Skin of body (tissue), 2 donors: ENCODE results near the gene FBXL17. TPM values are rescaled to one million over a fixed set of nuclear protein-coding genes. Genes with fewer than 3 reads are reported as not detected.
A peak's percentile ranks its signal among the peaks of the same experiment; 100 is the strongest.
"Not testable (repeated sequence)": the region's sequence is repeated elsewhere in the genome, so short reads cannot be mapped to it uniquely, and the experiment has no call there.

ENCODE experiments used
- DNase-seq: peaks from one replicate; lab custom pipeline; 2025; lab: John Stamatoyannopoulos, UW
- total RNA-seq: library from RNA; depleted of rRNA; stranded (reverse); fragments of >200 nt; gene quantifications from one replicate; pipeline ENCODE4 v1.2.3, GENCODE V29; 2014

Gene FBXL17
- total RNA-seq, 1 donor from 2014 or later, result 17.5 TPM

DNA sequence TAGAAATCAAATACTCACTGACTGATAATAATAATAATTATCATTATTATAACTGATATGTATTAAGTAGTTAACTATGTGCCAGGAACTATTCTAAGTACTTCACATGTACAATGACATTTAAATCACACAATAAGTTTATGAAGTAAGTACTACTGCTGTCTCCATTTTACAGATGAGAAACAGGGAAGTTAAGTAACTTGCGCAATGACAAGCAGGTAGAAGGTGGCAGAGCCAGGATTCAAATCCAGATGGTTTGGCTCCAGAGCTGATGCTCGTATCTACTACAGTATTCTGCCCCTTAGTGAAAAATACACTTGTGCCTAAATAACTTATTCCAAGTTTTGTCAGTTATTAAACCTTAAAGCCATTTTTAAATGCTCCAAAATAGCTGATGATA lies 217.3 kb downstream of the FBXL17 start:
- DNase-seq, result no peak

DNA sequence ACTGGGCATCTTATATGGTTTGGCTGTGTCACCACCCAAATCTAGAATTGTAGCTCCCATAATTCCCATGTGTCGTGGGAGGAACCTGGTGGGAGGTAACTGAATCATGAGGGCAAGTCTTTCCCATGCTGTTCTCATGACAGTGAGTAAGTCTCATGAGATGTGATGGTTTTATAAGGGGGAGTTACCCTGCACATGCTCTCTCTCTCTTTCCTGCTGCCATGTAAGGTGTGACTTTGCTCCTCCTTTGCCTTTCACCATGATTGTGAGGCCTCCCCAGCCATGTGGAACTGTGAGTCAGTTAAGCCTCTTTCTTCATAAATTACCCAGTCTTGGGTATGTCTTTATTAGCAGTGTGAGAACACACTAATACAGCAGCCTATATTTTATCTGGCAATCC lies 229.0 kb downstream of the FBXL17 start:
- not testable (repeated sequence) for DNase-seq

DNA sequence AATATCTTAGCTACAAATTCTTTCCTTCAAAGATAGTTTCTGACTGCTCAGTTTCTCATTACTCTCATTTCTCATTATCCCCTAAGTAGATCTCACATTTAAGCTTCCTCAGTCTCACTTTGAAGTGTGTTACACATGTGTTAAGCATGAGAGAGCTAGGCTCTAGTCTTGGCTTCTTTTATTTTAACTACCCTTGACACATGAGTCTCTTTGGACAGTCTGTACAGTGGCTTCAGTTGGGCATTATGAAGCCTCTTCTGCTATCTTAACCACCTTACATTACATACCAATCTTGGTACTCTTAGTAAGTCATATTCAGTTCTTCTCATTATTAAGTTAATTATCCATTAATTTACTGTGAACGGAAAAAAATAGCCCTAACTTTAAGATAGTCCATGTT lies 232.5 kb downstream of the FBXL17 start:
- DNase-seq, result no peak

DNA sequence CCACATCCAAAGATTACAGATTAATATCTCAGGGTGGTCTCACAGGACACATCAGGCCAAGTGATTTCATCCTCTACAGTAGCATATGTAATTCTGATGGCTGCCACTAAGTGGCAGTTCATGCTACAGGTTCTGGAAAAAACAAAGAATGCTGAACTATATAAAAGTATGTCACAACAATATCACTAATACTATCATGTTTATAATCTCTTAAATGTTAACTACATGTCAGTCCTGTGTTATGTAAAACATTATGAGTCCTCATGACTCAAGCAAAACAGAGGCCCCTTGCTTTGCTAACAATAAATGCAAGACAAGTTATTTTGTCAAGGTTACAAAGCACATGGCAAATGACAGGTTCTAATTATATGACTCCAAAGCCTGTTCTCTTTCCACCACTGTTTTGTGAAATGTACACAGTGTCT lies 233.2 kb downstream of the FBXL17 start:
- DNase-seq, result no peak

DNA sequence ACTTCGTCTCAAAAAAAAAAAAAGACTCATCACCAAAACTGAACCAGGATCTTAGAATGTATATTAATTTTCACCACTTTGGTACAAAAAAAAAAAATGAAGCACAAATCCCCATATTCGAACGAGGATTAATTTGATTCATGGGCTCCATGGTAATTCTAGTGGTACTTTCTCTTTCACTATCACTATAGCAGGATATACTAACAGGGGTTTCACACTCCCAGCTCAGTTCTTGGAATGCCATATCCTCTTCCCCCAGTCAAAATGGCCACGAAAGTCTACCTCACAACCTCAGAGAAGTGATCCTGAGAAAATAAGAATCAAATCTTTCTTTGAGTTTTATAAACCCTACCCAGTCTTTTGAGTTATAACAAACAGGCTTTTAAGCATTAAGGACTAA lies 235.7 kb downstream of the FBXL17 start:
- no peak for DNase-seq

DNA sequence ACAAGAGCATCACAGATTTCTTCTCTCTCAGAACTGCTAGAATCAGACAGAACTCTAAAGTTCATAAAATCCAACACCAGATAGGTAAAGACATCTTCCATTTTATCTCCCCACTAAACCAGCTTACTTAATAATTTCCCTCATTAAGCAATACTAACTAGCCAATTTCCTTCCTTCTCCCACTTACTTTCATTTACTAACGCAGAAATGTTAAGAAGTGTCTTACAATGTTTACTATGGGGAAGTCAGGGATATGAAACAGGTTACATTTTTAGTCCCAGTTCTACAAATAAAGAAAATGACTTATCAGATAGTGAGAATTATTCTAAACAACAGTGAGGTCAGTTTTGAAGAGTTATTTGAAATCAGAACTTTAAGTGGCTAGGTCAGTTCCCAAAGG lies 236.5 kb downstream of the FBXL17 start:
- DNase-seq, result no peak

DNA sequence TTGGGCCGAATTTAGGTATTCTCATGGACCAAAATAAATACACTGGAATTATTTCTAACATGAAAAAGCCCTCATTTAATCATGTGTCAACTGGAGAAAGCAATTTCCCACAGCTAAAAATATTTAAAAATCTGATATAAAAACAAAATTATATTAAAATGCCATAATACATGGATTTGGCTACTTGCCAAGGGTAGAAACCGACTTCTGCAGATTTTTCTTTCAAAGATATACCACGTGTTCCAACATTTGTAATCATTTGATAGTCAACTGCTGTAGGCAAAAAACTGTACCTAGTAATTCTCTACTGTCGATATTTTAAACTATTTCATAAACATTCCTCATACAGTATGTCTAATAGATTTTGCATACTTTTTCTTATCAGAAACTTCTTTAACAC lies 237.6 kb downstream of the FBXL17 start:
- DNase-seq, result no peak

DNA sequence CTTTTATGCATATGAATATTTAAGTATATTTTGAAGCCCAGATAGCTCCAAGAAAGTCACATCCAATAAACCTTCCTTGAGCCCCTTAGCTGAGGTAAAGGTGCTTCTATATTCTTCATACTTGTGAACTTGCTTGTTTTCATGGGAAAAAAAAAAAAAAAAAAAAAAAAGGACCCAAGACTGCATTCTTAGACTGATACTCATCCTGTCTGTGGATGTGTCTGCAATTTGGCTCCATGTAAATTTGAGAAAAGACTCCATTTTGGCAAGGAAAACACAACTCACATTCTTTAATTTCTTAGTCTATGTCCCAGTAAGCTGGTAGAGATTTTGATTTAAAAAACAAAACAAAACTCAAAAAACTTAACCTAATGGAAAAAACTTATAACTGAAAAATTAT lies 238.3 kb downstream of the FBXL17 start:
- no peak for DNase-seq

DNA sequence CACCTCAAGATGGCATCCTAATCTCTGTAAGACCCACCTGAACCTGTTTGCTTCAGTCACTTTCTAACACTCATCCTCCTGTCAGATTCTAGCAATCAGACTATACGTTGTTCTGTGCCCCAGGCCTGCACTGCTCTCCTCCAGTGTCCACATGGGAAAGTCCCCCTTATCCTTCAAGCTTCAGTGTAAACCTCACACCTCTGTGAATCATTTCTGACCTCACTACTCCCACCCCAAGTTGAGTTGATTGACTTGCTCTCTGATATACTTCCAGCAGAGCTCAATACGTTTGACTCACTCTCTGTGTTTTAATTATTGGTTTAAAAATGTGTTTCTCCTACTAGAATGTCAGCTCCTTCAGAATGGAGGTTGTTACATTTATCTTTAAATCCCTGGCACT lies 240.2 kb downstream of the FBXL17 start:
- DNase-seq, result no peak

DNA sequence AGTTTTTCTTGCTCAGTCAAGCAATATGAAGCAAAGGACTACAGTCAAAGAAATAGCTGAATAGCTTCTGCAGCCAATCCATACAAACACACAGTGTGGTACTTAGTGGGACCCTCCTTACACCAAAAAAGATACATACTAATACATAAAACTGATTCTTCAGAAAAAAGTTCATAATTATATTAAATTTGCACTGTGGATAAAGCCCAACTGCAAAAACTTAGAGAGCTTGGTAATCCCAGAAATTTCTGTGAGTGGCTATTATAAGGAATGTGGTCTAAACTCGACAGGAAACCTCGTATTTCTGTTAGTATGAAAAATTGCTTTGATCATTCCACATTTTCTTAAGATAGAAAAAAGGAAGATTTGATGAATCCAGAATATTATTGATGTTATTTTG lies 245.4 kb downstream of the FBXL17 start:
- no peak for DNase-seq

DNA sequence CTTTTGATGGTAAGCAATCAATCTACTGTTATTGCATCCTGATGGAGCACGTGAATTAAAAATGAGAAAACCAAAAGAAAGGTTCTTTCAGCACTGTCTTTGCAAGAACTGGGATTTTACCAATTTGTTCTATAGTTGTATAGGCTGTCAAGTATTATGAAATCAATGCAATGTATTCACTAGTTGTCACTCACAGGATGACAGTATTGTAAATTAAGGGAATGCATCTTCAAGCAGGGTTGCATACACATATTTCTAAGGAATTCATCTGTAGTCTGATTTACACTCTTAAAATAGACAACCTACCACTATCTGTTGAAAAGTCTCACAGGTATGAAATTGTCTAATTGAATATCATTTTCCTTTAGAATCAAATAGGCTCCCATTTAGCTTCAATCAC lies 252.8 kb downstream of the FBXL17 start:
- DNase-seq, result no peak

DNA sequence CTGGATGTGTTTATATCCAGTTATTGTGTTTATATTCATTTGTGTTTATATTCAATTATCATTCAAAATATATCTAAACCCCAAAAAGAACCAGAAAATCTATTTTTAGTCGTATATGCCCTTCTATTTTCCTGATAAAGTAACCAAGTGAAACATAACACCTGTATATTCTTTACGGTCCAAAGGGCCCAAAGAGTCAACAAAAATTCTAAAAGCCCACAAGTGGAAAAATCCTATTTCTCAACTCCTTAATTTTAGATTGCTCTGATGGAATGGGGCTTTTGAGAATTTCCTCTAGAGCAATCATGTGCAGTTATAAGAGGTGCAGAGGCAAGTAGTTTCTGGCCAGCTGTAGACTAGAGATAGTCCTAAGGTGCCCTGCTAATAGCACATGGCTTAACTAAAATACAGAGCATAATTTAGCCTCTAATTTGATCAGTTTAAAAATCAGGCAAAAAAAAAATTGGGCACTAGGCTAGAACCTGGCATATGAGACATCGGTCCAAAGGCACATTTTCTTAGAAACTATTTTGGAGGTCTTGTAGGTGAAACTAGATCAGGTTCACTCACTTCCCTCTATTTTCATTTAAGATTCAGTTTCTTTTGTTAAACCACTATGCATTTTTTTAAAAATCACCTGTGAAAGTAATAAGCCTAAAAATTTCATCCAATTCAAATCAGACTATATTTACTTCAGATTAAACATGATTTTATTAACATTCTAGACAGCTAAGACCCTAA lies 256.0 kb downstream of the FBXL17 start:
- no peak for DNase-seq

DNA sequence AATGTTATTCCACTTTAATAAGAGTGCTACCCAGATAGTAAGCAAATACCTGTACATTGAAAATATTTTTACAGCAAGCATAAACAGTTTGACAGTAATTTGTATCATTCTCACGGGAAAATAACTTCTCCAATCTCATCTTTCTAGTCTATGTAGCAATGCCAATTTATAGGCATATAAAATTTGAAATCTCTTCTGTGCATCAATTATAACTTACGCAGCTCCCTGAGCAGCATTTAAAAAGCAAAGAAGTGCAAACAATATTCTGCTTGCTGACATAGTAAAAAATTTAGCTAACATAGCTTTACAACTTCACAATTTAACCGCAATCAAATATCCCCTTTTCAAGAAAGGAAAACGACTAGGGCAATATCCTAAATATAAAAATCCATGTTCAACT lies 257.3 kb downstream of the FBXL17 start:
- DNase-seq, result no peak

DNA sequence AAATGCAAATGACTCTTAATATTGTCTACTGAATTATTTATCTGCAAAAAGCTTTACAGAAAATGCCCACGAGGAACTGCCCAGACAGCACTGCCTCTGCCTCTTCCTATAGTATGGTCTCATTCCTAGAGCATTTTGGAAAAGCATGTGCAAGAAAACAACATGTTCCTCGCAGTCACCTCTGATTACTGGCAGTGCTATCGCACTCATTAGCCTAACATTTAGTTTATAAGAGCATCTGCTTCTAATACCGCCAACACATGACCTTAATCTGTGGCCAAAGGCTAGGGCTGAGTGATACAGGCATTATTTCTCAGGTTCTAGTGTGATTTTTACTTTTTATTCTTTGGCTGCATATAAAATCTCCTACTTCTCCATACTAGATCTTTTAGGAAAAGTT lies 259.2 kb downstream of the FBXL17 start:
- DNase-seq, result no peak

DNA sequence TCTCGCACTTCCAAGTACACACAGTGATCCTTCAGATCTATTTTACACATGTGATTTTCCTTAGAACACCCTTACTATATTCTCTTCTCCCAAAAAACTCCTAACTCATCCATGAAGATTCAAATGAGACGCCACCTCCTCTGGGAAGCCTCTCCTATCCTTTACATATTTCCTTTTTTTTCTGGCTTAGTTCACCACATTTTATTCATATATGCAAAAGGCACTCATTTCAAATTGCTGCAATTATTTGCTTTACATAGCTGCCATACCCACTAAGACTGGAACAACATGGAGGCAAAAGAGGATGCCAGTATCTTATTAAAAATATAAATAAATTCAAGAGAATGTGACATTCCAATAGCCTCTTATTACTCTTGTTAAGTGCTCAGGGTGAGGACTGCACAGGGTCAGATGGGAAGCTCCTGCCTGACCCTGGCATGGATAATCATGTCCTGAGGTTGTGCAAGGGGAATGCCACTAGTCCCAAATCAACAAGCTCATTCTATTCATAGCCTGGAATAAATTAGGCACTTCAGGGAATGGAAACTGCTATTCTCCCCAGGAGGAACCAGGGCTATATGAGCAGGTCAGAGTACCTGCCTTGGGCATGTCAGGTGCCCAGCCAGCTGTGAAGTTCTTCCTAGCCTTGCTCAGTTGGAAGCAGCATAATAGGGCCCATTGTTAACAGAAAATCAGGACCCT lies 262.9 kb downstream of the FBXL17 start:
- DNase-seq, result no peak

DNA sequence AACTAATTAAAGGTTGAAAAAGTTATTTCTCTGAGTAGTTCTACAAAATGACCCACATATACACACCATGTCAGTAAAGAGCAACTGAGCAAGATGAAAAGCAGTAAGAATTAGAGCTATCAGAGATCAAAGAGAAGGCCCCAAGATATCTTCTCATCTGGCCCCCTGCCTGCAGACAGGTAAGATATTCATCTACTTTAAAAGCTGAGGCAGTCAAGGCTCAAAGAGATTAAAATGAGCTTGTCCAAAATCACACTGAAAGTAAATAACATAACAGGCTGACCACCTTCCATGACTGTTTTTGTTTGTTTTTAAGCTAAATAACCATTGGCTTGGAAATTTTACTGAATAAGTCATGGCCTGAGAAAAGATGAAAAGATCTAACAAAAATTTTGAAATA lies 266.2 kb downstream of the FBXL17 start:
- DNase-seq, result no peak

DNA sequence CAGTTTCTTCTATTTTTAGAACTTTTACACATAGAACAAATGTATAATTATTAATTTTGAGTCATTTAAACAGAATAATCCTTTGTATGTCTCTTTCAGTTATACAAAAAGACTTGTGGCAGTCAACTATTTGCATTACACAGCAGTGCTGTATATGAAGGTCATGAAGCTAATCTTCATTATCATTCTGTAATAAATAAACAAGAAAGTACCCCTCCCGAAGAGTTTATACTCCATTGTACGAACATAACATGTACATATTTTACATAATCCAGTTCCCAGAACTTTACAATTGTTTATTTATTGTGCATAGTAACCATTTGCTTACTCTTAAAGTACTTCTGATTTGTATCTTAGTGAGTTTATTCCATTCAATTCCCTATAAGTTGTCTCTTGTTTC lies 267.9 kb downstream of the FBXL17 start:
- no peak for DNase-seq

DNA sequence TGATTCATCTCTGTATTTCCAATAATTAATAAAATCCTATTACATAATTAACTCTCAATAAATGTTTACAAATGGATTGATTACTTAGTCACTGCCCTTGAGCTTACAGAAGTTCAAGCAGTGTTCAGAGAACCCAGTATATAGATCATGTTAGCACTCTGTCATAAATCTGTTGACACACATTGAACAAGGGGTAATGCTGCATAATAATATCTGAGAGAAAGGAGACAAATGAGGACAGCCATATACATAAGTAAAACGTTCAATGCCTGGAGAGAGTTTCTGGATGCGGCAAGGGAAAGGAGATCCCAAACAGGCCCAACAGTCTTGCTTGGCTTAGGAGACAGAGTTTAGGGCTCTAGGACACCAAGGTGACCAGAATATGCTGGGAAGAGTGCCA lies 270.2 kb downstream of the FBXL17 start:
- no peak for DNase-seq

DNA sequence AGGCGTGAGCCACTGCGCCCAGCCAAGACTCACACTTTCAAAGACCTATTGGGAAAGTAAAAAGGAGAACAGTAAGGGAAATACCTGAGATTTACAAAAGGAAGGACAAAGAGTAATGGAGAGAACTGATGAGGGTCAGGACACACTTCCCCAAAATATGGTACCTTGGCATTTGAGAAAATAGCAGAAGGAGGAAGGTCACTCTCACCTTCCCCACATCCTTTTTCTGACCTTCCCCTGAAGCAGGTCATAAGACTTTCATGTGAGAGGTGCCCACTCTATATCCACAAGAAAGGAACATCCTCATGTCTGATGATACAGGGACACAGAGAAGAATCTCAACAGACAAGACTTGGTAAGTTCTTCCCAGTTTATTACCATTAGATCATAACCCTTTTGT lies 272.8 kb downstream of the FBXL17 start:
- no peak for DNase-seq

DNA sequence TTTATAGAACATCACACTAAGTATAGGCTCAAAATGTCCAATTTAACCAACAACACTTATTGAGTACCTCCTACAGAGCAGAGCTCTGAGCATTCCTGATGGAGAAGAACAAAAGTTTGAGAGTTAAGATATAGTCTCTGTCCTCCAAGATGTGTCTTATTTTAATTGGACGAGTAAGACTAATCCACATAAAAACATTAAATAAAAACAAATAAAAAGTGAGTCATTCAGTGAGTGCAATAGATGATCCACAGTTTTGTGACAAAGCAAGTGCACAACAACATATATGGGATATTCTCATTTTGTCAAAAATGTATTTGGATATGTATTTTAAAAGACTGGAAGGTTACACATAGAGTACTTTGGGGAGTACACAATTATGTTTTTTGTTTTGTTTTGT lies 277.4 kb downstream of the FBXL17 start:
- no peak for DNase-seq

DNA sequence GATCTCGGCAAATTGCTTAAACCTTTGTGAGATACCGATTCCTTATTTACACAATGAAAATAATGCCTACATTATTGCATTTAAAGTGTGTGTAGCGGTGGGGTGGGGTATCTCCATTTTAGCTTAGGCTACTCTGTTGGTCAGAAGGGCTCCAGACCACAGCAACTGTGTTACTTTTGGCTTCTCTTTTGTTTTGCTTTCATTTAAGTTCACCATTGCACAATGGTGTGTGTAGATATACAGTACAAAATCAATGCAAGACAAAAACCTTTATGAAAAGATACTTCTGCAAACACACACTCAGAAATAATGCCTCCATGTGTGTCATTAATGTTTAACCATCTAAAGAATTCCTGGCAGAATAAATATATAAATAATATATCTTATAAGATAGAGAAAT lies 279.4 kb downstream of the FBXL17 start:
- no peak for DNase-seq

DNA sequence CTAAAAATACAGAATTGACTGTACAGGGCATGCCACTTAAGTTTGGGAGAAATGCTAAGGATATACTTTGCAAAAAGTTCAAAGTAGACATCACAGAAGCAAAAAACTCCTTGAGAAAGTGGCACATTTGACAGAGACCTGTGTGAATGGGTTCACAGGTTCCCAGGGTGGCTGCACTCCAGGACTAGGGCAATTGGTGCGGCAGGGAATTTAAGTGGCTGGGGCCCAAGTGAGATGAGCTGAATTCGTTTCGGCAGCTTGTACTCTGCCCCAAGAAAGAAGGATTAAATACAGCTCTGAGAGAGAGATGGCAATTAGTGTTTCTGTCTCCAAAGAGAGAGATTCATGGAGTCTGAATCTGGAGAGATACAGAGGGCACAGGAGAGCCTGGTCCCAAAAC lies 280.1 kb downstream of the FBXL17 start:
- DNase-seq, result no peak

DNA sequence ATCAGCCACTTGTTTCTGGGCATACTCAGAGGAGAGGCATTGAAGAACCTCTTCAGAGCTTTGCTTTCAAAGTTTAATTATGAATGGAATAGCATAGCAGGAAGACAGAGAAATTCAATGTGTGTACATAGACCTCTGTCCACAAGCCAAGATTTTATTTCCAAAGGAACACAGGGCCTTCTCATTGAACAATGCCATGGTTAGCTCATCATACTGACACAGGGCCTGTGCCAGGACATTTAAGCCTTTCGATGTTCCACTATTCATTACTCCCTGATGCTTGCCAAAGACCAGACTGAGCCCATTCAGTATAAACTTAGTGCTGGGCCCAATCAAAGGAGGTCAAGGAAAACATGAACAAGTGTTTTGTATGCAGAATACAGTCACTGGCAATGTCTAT lies 280.8 kb downstream of the FBXL17 start:
- peak; percentile 44 for DNase-seq
